Karpas-422 (cell line): ENCODE results near the gene PIAS1. TPM values are rescaled to one million over a fixed set of nuclear protein-coding genes. Genes with fewer than 3 reads are reported as not detected.

Source experiments
- DNase-seq: peaks from one replicate; pipeline ENCODE4 v3.0.0-alpha.2; 2015
- H2AFZ ChIP-seq: fragments of 200-600 bp; sonication (generic); 2 replicates; pipeline ENCODE4 v1.6.1; 2014; ENCODE audit warnings: antibody characterized with exemption, low read length, mixed read lengths
- H3K27ac ChIP-seq: fragments of 200-600 bp; sonication (generic); 2 replicates; pipeline ENCODE4 v1.5.1; 2014; ENCODE audit warnings: mild to moderate bottlenecking, low read length, moderate library complexity
- H3K27me3 ChIP-seq: fragments of 200-600 bp; sonication (generic); 2 replicates; pipeline ENCODE4 v1.6.1; 2014; ENCODE audit warnings: low read length, mixed read lengths
- H3K36me3 ChIP-seq: fragments of 200-600 bp; sonication (generic); 2 replicates; pipeline ENCODE4 v1.6.1; 2014; ENCODE audit warnings: low read length, mixed read lengths; ENCODE audit not compliant: insufficient read depth
- H3K4me1 ChIP-seq: fragments of 200-600 bp; sonication (generic); 2 replicates; pipeline ENCODE4 v1.6.1; 2014; ENCODE audit warnings: mild to moderate bottlenecking, low read length, mixed read lengths
- H3K4me2 ChIP-seq: fragments of 200-600 bp; sonication (generic); 2 replicates; pipeline ENCODE4 v1.6.1; 2014; ENCODE audit warnings: low read length, low read depth, mild to moderate bottlenecking; ENCODE audit not compliant: poor library complexity, severe bottlenecking
- H3K4me3 ChIP-seq: fragments of 200-600 bp; sonication (generic); 2 replicates; pipeline ENCODE4 v1.5.1; 2014; ENCODE audit warnings: mild to moderate bottlenecking, antibody characterized with exemption, low read length, mixed read lengths
- H3K79me2 ChIP-seq: fragments of 200-600 bp; sonication (generic); 2 replicates; pipeline ENCODE4 v1.6.1; 2014; ENCODE audit warnings: mild to moderate bottlenecking, low read length, mixed read lengths
- H3K9ac ChIP-seq: fragments of 200-600 bp; sonication (generic); 2 replicates; pipeline ENCODE4 v1.6.0; 2014; ENCODE audit warnings: low read length
- H3K9me2 ChIP-seq: fragments of 200-600 bp; sonication (generic), shearing (Covaris generic); replicated peaks from 2 replicates; pipeline ENCODE4 v1.6.0; 2014; ENCODE audit warnings: mild to moderate bottlenecking, low read length, moderate library complexity; ENCODE audit not compliant: insufficient read depth
- H3K9me3 ChIP-seq: fragments of 300-700, 200-600 bp; sonication (generic); 2 replicates; pipeline ENCODE4 v1.6.1; 2014; ENCODE audit warnings: low read length, mixed read lengths
- H4K20me1 ChIP-seq: fragments of 200-600 bp; sonication (generic); 2 replicates; pipeline ENCODE4 v1.6.1; 2014; ENCODE audit warnings: mild to moderate bottlenecking, antibody characterized with exemption, low read length, low read depth; ENCODE audit not compliant: insufficient read depth
- total RNA-seq: library from RNA; depleted of rRNA; stranded (reverse); fragments of >200 nt; shearing (Covaris generic); gene quantifications from 2 replicates; pipeline ENCODE4 v1.2.3, GENCODE V29; 2014; ENCODE audit warnings: low replicate concordance

The PIAS1 gene
- total RNA-seq, 1 experiment from 2014 or later: 106 TPM

GRCh38 chr15:68028137-68028887 lies 25.8 kb upstream of the PIAS1 start:
- Histone ChIP-seq H3K79me2 (no peaks in the 10 kb centered on the region), H3K27ac (no peak overlapping the region), H3K36me3 (no peaks in the 10 kb centered on the region), H4K20me1 (no peaks in the 10 kb centered on the region), H3K4me3 (no peak overlapping the region), H3K4me1 (no peaks in the 10 kb centered on the region), H3K9me2 (no peaks in the 10 kb centered on the region), H3K9me3 (no peaks in the 10 kb centered on the region), H3K4me2 (no peak overlapping the region), H3K27me3 (no peaks in the 10 kb centered on the region), H3K9ac (no peak overlapping the region), H2AFZ (no peak overlapping the region)
- DNase-seq: no peak

GRCh38 chr15:68028888-68029207 lies 25.3 kb upstream of the PIAS1 start:
- H2AFZ ChIP-seq: no peak overlapping the region

GRCh38 chr15:68029959-68030358 lies 24.2 kb upstream of the PIAS1 start:
- Histone ChIP-seq H3K9me3 (no peaks in the 10 kb centered on the region), H3K9me2 (no peaks in the 10 kb centered on the region), H3K4me3 (no peak overlapping the region), H3K4me1 (no peaks in the 10 kb centered on the region), H3K27ac (no peak overlapping the region), H2AFZ (no peak overlapping the region), H3K79me2 (no peaks in the 10 kb centered on the region), H4K20me1 (no peaks in the 10 kb centered on the region), H3K4me2 (no peak overlapping the region), H3K9ac (no peak overlapping the region), H3K36me3 (no peaks in the 10 kb centered on the region), H3K27me3 (no peaks in the 10 kb centered on the region)
- no peak for DNase-seq

More at GRCh38 chr15:68028888-68029207, 25.3 kb upstream of the PIAS1 start:
- no peaks in the 10 kb centered on the region for H3K4me1 ChIP-seq
- no peaks in the 10 kb centered on the region for H3K27me3 ChIP-seq
- no peak overlapping the region for H3K27ac ChIP-seq
- H3K9me3 ChIP-seq: no peaks in the 10 kb centered on the region
- no peak for DNase-seq
- H3K9ac ChIP-seq: no peak overlapping the region
- H3K4me2 ChIP-seq: no peak overlapping the region
- no peak overlapping the region for H3K4me3 ChIP-seq
- no peaks in the 10 kb centered on the region for H3K9me2 ChIP-seq
- H3K79me2 ChIP-seq: no peaks in the 10 kb centered on the region
- no peaks in the 10 kb centered on the region for H3K36me3 ChIP-seq
- H4K20me1 ChIP-seq: no peaks in the 10 kb centered on the region

GRCh38 chr15:68031404-68031803 lies 22.7 kb upstream of the PIAS1 start:
- no peak overlapping the region for H2AFZ ChIP-seq
- no peaks in the 10 kb centered on the region for H3K9me3 ChIP-seq
- no peak overlapping the region for H3K27ac ChIP-seq
- no peaks in the 10 kb centered on the region for H3K79me2 ChIP-seq
- DNase-seq: no peak
- no peaks in the 10 kb centered on the region for H4K20me1 ChIP-seq
- no peaks in the 10 kb centered on the region for H3K27me3 ChIP-seq
- no peaks in the 10 kb centered on the region for H3K36me3 ChIP-seq
- H3K9ac ChIP-seq: no peak overlapping the region
- no peaks in the 10 kb centered on the region for H3K9me2 ChIP-seq
- H3K4me2 ChIP-seq: no peak overlapping the region
- H3K4me1 ChIP-seq: no peaks in the 10 kb centered on the region
- H3K4me3 ChIP-seq: no peak overlapping the region

GRCh38 chr15:68032672-68033071 lies 21.4 kb upstream of the PIAS1 start:
- DNase-seq: no peak
- Histone ChIP-seq H3K4me1 (no peaks in the 10 kb centered on the region), H2AFZ (no peak overlapping the region), H3K9ac (no peak overlapping the region), H3K4me3 (no peak overlapping the region), H3K9me3 (no peaks in the 10 kb centered on the region), H3K79me2 (no peaks in the 10 kb centered on the region), H3K27ac (no peak overlapping the region), H3K27me3 (no peaks in the 10 kb centered on the region), H3K9me2 (no peaks in the 10 kb centered on the region), H4K20me1 (no peaks in the 10 kb centered on the region), H3K4me2 (no peak overlapping the region), H3K36me3 (no peaks in the 10 kb centered on the region)

GRCh38 chr15:68034081-68034480 lies 20.0 kb upstream of the PIAS1 start:
- Histone ChIP-seq H3K9me2 (no peaks in the 10 kb centered on the region), H3K4me3 (no peak overlapping the region), H4K20me1 (no peaks in the 10 kb centered on the region), H3K36me3 (no peaks in the 10 kb centered on the region), H3K27me3 (no peaks in the 10 kb centered on the region), H3K4me2 (no peak overlapping the region), H3K9me3 (no peaks in the 10 kb centered on the region), H3K27ac (no peak overlapping the region), H3K4me1 (no peaks in the 10 kb centered on the region), H3K79me2 (no peaks in the 10 kb centered on the region), H3K9ac (no peak overlapping the region), H2AFZ (no peak overlapping the region)
- DNase-seq: no peak

- Histone ChIP-seq H4K20me1 (no peaks in the 10 kb centered on the region), H3K9me3 (no peaks in the 10 kb centered on the region), H2AFZ (no peak overlapping the region), H3K79me2 (no peaks in the 10 kb centered on the region), H3K9me2 (no peaks in the 10 kb centered on the region), H3K36me3 (no peaks in the 10 kb centered on the region), H3K27ac (no peak overlapping the region), H3K4me2 (no peak overlapping the region), H3K4me1 (no peaks in the 10 kb centered on the region), H3K27me3 (no peaks in the 10 kb centered on the region), H3K9ac (no peak overlapping the region), H3K4me3 (no peak overlapping the region)
- no peak for DNase-seq
Measured at GRCh38 chr15:68034719-68035293, 19.3 kb upstream of the PIAS1 start.

- no peaks in the 10 kb centered on the region for H3K9me2 ChIP-seq
- H3K79me2 ChIP-seq: no peaks in the 10 kb centered on the region
- H3K27me3 ChIP-seq: no peaks in the 10 kb centered on the region
- H4K20me1 ChIP-seq: no peaks in the 10 kb centered on the region
- H3K4me1 ChIP-seq: no peaks in the 10 kb centered on the region
- H3K4me3 ChIP-seq: no peak overlapping the region
- no peak overlapping the region for H3K4me2 ChIP-seq
- H3K9me3 ChIP-seq: no peaks in the 10 kb centered on the region
- DNase-seq: no peak
- no peak overlapping the region for H3K9ac ChIP-seq
- H3K36me3 ChIP-seq: no peaks in the 10 kb centered on the region
- no peak overlapping the region for H2AFZ ChIP-seq
- H3K27ac ChIP-seq: no peak overlapping the region
Measured at GRCh38 chr15:68038246-68038645, 15.9 kb upstream of the PIAS1 start.
